Progenitor cell of endocrine pancreas (in vitro differentiated cells): ENCODE results near the gene AQP1. TPM values are rescaled to one million over a fixed set of nuclear protein-coding genes. Genes with fewer than 3 reads are reported as not detected.

Source experiments
- DNase-seq: peaks from one replicate; pipeline ENCODE4 v3.0.0; 2021; ENCODE audit warnings: low spot score; ENCODE audit not compliant: unreplicated experiment
- H3K27ac Mint-ChIP-seq: 2 replicates; pipeline ENCODE4 v1.8.0; 2021; ENCODE audit warnings: mild to moderate bottlenecking, moderate library complexity, mixed read lengths
- H3K27me3 Mint-ChIP-seq: 2 replicates; pipeline ENCODE4 v1.8.0; 2021; ENCODE audit warnings: mixed read lengths
- H3K36me3 Mint-ChIP-seq: 2 replicates; pipeline ENCODE4 v1.8.0; 2022; ENCODE audit warnings: mixed read lengths; ENCODE audit not compliant: insufficient read depth
- H3K4me1 Mint-ChIP-seq: 2 replicates; pipeline ENCODE4 v1.8.0; 2021; ENCODE audit warnings: low read depth, mixed read lengths
- H3K4me3 Mint-ChIP-seq: 2 replicates; pipeline ENCODE4 v1.8.0; 2021; ENCODE audit warnings: low read depth, mild to moderate bottlenecking, moderate library complexity, mixed read lengths
- H3K9me3 Mint-ChIP-seq: 2 replicates; pipeline ENCODE4 v1.8.0; 2021; ENCODE audit warnings: low read depth, mixed read lengths
- CTCF ChIP-seq: fragments of 200-600 bp; sonication (generic); IDR thresholded peaks from one replicate; pipeline ENCODE4 v1.5.0; 2021; ENCODE audit warnings: antibody characterized with exemption, mild to moderate bottlenecking; ENCODE audit not compliant: unreplicated experiment
- total RNA-seq: library from RNA; stranded (reverse); gene quantifications from 2 replicates; pipeline ENCODE4 v1.2.1, GENCODE V29; 2021

AQP1 gene
- total RNA-seq, 1 donor from 2014 or later = 1.3 TPM

GRCh38 chr7:30931161-30931928 is 19.7 kb downstream of the AQP1 start:
- no peak overlapping the region for H3K27ac Mint-ChIP-seq
- TF ChIP-seq CTCF = no peak
- peaks cover 9% of the 10 kb centered on the region for H3K27me3 Mint-ChIP-seq
- no peaks in the 10 kb centered on the region for H3K9me3 Mint-ChIP-seq
- no peaks in the 10 kb centered on the region for H3K36me3 Mint-ChIP-seq
- H3K4me1 Mint-ChIP-seq = no peaks in the 10 kb centered on the region
- peak; percentile 4 for DNase-seq
- no peak overlapping the region for H3K4me3 Mint-ChIP-seq

GRCh38 chr7:30931929-30932540 is 20.4 kb downstream of the AQP1 start:
- Mint-ChIP-seq H3K4me1 (no peaks in the 10 kb centered on the region), H3K36me3 (no peaks in the 10 kb centered on the region), H3K9me3 (no peaks in the 10 kb centered on the region), H3K27ac (peak overlapping the region; percentile 80), H3K27me3 (peaks cover 9% of the 10 kb centered on the region), H3K4me3 (no peak overlapping the region)
- no peak for TF ChIP-seq CTCF
- DNase-seq = peak; percentile 6

DNA sequence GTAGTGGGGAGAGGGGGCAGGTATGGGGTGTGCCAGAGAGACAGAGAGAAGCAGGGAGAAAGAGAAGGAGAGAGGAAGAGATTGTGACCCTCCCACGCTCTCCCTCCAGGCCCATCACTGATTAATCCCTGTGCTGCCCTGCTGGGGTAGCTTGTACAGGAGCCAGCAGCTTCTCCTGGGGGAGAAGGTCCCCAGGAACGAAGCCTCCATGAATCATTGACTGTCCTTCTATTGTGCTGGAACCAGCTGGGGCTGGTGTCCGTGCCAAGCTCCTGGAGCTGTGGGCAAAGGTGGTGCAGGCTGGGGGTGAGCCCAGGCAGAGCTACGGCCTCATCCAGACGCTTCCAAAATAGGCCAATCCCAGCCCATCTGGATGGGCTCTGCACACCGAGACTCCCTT is 20.9 kb downstream of the AQP1 start:
- Mint-ChIP-seq H3K36me3 (no peaks in the 10 kb centered on the region), H3K4me3 (no peak overlapping the region), H3K27ac (peak overlapping the region; percentile 80), H3K27me3 (peaks cover 9% of the 10 kb centered on the region), H3K9me3 (no peaks in the 10 kb centered on the region), H3K4me1 (peaks cover 2% of the 10 kb centered on the region)
- no peak for TF ChIP-seq CTCF
- DNase-seq = no peak

GRCh38 chr7:30933124-30933974 is 21.7 kb downstream of the AQP1 start:
- TF ChIP-seq CTCF = no peak
- Mint-ChIP-seq H3K27me3 (peaks cover 9% of the 10 kb centered on the region), H3K27ac (no peak overlapping the region), H3K9me3 (no peaks in the 10 kb centered on the region), H3K4me3 (no peak overlapping the region), H3K36me3 (no peaks in the 10 kb centered on the region), H3K4me1 (peaks cover 3% of the 10 kb centered on the region)
- no peak for DNase-seq

DNA sequence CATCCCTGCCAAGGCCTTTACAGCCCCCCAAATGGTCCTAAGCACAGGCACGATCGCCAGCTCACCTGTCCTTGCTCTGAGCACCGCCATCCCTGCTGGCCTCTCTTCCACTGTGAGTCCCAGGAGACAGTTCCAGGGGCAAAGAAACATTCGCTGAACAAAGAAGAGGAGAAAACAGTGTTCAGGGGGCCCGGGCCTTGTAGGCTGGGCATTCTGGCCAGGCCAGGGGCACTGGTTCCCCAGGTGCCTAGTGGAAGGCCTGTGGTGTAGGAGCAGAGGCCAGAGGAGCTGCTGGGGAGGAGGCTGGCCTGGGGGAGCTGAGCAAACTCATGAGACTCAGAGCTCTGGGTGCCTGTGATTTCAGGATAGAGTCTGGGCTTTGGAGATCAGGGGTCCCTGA is 22.6 kb downstream of the AQP1 start:
- TF ChIP-seq CTCF = no peak
- Mint-ChIP-seq H3K36me3 (no peaks in the 10 kb centered on the region), H3K4me1 (peaks cover 3% of the 10 kb centered on the region), H3K27ac (no peak overlapping the region), H3K9me3 (no peaks in the 10 kb centered on the region), H3K4me3 (no peak overlapping the region), H3K27me3 (peaks cover 9% of the 10 kb centered on the region)
- no peak for DNase-seq
